GM19023 (cell line): ENCODE results near the gene NTN3.
"Not testable (repeated sequence)": the region's sequence is repeated elsewhere in the genome, so short reads cannot be mapped to it uniquely, and the experiment has no call there.

ENCODE experiments used
- ATAC-seq: cut with Tn5 transposase; IDR thresholded peaks from one replicate; pipeline ENCODE4 v1.9.1; 2021; ENCODE audit warnings: mild to moderate bottlenecking, moderate library complexity; ENCODE audit not compliant: unreplicated experiment

The NTN3 gene

GRCh38 chr16:2476741-2477140 lies 5.6 kb downstream of the NTN3 start:
- ATAC-seq: no peak

GRCh38 chr16:2477327-2477726 lies 6.2 kb downstream of the NTN3 start:
- ATAC-seq: no peak

GRCh38 chr16:2478279-2478678 lies 7.2 kb downstream of the NTN3 start:
- ATAC-seq: no peak

- ATAC-seq: not testable (repeated sequence)
Measured at GRCh38 chr16:2479996-2480395, 8.9 kb downstream of the NTN3 start.

GRCh38 chr16:2480948-2481347 lies 9.9 kb downstream of the NTN3 start:
- ATAC-seq: no peak

- ATAC-seq: no peak
Measured at GRCh38 chr16:2481676-2482075, 10.6 kb downstream of the NTN3 start.

GRCh38 chr16:2482249-2482648 lies 11.2 kb downstream of the NTN3 start:
- ATAC-seq: no peak

- ATAC-seq: no peak
Measured at GRCh38 chr16:2482708-2483534, 11.8 kb downstream of the NTN3 start.

- ATAC-seq: no peak
Measured at GRCh38 chr16:2483939-2484897, 13.1 kb downstream of the NTN3 start.

GRCh38 chr16:2484898-2485508 lies 13.9 kb downstream of the NTN3 start:
- ATAC-seq: no peak

GRCh38 chr16:2485811-2486507 lies 14.9 kb downstream of the NTN3 start:
- ATAC-seq: no peak

GRCh38 chr16:2486645-2487516 lies 15.8 kb downstream of the NTN3 start:
- peak; percentile 75 for ATAC-seq

GRCh38 chr16:2487517-2487842 lies 16.4 kb downstream of the NTN3 start:
- ATAC-seq: no peak

GRCh38 chr16:2487903-2488531 lies 16.9 kb downstream of the NTN3 start:
- no peak for ATAC-seq

GRCh38 chr16:2489581-2489980 lies 18.5 kb downstream of the NTN3 start:
- no peak for ATAC-seq

GRCh38 chr16:2490190-2491105 lies 19.4 kb downstream of the NTN3 start:
- no peak for ATAC-seq

GRCh38 chr16:2492292-2492691 lies 21.2 kb downstream of the NTN3 start:
- ATAC-seq: no peak

- no peak for ATAC-seq
Measured at GRCh38 chr16:2493605-2494004, 22.5 kb downstream of the NTN3 start.
